Esophagus muscularis mucosa (tissue), 4 donors: Measurements from ENCODE around the gene BICD1. TPM values are rescaled to one million over a fixed set of nuclear protein-coding genes. Genes with fewer than 3 reads are reported as not detected.

Experiments used
- DNase-seq: peaks from one replicate; pipeline ENCODE4 v3.0.0-alpha.2; 2017; ENCODE audit errors: extremely low spot score
- H3K27ac ChIP-seq, 4 donors: fragments of 200-600 bp; sonication (generic); replicated peaks in 1 of 4; 1 replicate in 3 of 4; 2 replicates in 1 of 4; pipeline ENCODE4 v1.5.1; 2016 to 2019; ENCODE audit warnings: mild to moderate bottlenecking in 1 of 4
- H3K27me3 ChIP-seq, 4 donors: fragments of 200-600 bp; sonication (generic); one replicate each; pipeline versions ENCODE4 v1.5.1 to v1.6.0; 2016 to 2019
- H3K36me3 ChIP-seq, 4 donors: fragments of 200-600 bp; sonication (generic); one replicate each; pipeline ENCODE4 v1.5.1; 2016 to 2019
- H3K4me1 ChIP-seq, 4 donors: fragments of 200-600 bp; sonication (generic); one replicate each; pipeline ENCODE4 v1.5.1; 2016 to 2019
- H3K4me3 ChIP-seq, 4 donors: fragments of 200-600 bp; sonication (generic); 1 replicate in 2 of 4; 2 replicates in 2 of 4; pipeline ENCODE4 v1.5.1; 2016 to 2019; ENCODE audit warnings: mild to moderate bottlenecking in 4 of 4, moderate library complexity in 1 of 4
- H3K9me3 ChIP-seq, 4 donors: fragments of 200-600 bp; sonication (generic); 1 replicate in 3 of 4; 2 replicates in 1 of 4; pipeline ENCODE4 v1.5.1; 2016 to 2019
- CTCF ChIP-seq, 3 experiments: fragments of 200-600 bp in 2 of 3; fragments of 450-650 bp in 1 of 3; sonication (generic) in 2 of 3; IDR thresholded peaks; one replicate each; pipeline ENCODE4 v1.5.1; 2017 to 2019; ENCODE audit warnings: antibody characterized with exemption in 3 of 3, mild to moderate bottlenecking in 2 of 3, moderate library complexity in 1 of 3
- EP300 ChIP-seq: sonication (generic); formaldehyde crosslinking; IDR thresholded peaks from one replicate; pipeline ENCODE4 v1.6.1; 2017; ENCODE audit warnings: antibody characterized with exemption
- POLR2A ChIP-seq: fragments of 450-650 bp; IDR thresholded peaks from one replicate; pipeline ENCODE4 v1.6.1; 2017; ENCODE audit warnings: antibody characterized with exemption, moderate library complexity, mild to moderate bottlenecking, low read depth
- POLR2AphosphoS5 ChIP-seq, 2 donors: sonication (generic); formaldehyde crosslinking; IDR thresholded peaks; one replicate each; pipeline ENCODE4 v1.6.1; 2017; ENCODE audit warnings: antibody characterized with exemption in 2 of 2
- WGBS: methylation state at CpG from one replicate; pipeline ENCODE4 v1.1.5; 2018; 5-methylcytosine and 5-hydroxymethylcytosine counted together
- intact Hi-C: fragments of 100-400 bp; cut with DNase I; formaldehyde crosslinking; loops from one replicate; pipeline ENCODE4 v1.15.1; 2023
- total RNA-seq, 4 donors: library from RNA; depleted of rRNA; stranded (reverse); fragments of >200 nt; gene quantifications; one replicate each; pipeline versions ENCODE4 v1.1.0 to v1.2.1, GENCODE V29; 2016

Gene BICD1
- total RNA-seq, 4 donors from 2014 or later: 6.8 to 14.1 (median 10.2) TPM

- intact Hi-C loops: no loop called here
- DNase-seq: no peak
- Histone ChIP-seq H3K27ac (no peak overlapping the region), H3K27me3 (no peaks in the 10 kb centered on the region), H3K36me3 (no peaks in the 10 kb centered on the region), H3K4me3 (no peak overlapping the region), H3K4me1 (peaks cover 0 to under 1% (median under 1%) of the 10 kb centered on the region in 4 donors), H3K9me3 (no peaks in the 10 kb centered on the region)
- 87% methylated on average over 2 of the region's 2 CpGs for WGBS
- no peak for TF ChIP-seq POLR2A
- TF ChIP-seq CTCF (IDR thresholded peaks at IDR 0.05): no peak
- TF ChIP-seq EP300: no peak
- TF ChIP-seq POLR2AphosphoS5 (IDR thresholded peaks at IDR 0.05): no peak
Observed at GRCh38 chr12:32201096-32201495, 94.4 kb downstream of the BICD1 start.

GRCh38 chr12:32201976-32202375, 95.3 kb downstream of the BICD1 start:
- 75% methylated on average over 1 of the region's 1 CpG for WGBS

GRCh38 chr12:32205731-32206130, 99.1 kb downstream of the BICD1 start:
- Histone ChIP-seq H3K4me1 (peaks cover 0 to 12% (median 7%) of the 10 kb centered on the region in 4 donors), H3K36me3 (no peaks in the 10 kb centered on the region), H3K9me3 (no peaks in the 10 kb centered on the region), H3K27ac (no peak overlapping the region), H3K4me3 (no peak overlapping the region), H3K27me3 (no peaks in the 10 kb centered on the region)
- TF ChIP-seq POLR2A (no peak), POLR2AphosphoS5 (IDR thresholded peaks at IDR 0.05) (no peak), EP300 (no peak)
- DNase-seq: no peak
- intact Hi-C loops: no loop called here
- WGBS: 98% methylated on average over 3 of the region's 3 CpGs

More at GRCh38 chr12:32201976-32202375, 95.3 kb downstream of the BICD1 start:
- Histone ChIP-seq H3K9me3 (no peaks in the 10 kb centered on the region), H3K36me3 (no peaks in the 10 kb centered on the region), H3K4me1 (peaks cover 0 to 9% (median 7%) of the 10 kb centered on the region in 4 donors), H3K4me3 (no peak overlapping the region), H3K27ac (no peak overlapping the region), H3K27me3 (no peaks in the 10 kb centered on the region)
- TF ChIP-seq EP300 (no peak), POLR2A (no peak), POLR2AphosphoS5 (IDR thresholded peaks at IDR 0.05) (no peak), CTCF (IDR thresholded peaks at IDR 0.05) (no peak)
- intact Hi-C loops: no loop called here
- DNase-seq: no peak

- intact Hi-C loops: no loop called here
- Histone ChIP-seq H3K27me3 (no peaks in the 10 kb centered on the region), H3K27ac (no peak overlapping the region), H3K4me3 (no peak overlapping the region), H3K4me1 (peaks cover 0 to 14% (median 10%) of the 10 kb centered on the region in 4 donors), H3K36me3 (no peaks in the 10 kb centered on the region), H3K9me3 (no peaks in the 10 kb centered on the region)
- WGBS: 79% methylated on average over 2 of the region's 2 CpGs
- no peak for DNase-seq
- TF ChIP-seq POLR2AphosphoS5 (IDR thresholded peaks at IDR 0.05) (no peak), POLR2A (no peak), EP300 (no peak), CTCF (IDR thresholded peaks at IDR 0.05) (no peak)
Observed at GRCh38 chr12:32208355-32208754, 101.7 kb downstream of the BICD1 start.

- no peak overlapping the region for H3K27ac ChIP-seq
- no peaks in the 10 kb centered on the region for H3K9me3 ChIP-seq
- WGBS: 65% methylated on average over 2 of the region's 2 CpGs
- peaks cover 0 to 3% (median 2%) of the 10 kb centered on the region in 4 donors for H3K36me3 ChIP-seq
- DNase-seq: no peak
- no peak overlapping the region for H3K4me3 ChIP-seq
- TF ChIP-seq EP300 (no peak), POLR2A (no peak), POLR2AphosphoS5 (IDR thresholded peaks at IDR 0.05) (no peak), CTCF (IDR thresholded peaks at IDR 0.05) (no peak)
- peaks cover 0 to 12% (median 8%) of the 10 kb centered on the region in 4 donors for H3K4me1 ChIP-seq
- no peaks in the 10 kb centered on the region for H3K27me3 ChIP-seq
- intact Hi-C loops: no loop called here
Observed at GRCh38 chr12:32211066-32211899, 104.6 kb downstream of the BICD1 start.
